ENCODE results near the gene GSPT2. TPM values are rescaled to one million over a fixed set of nuclear protein-coding genes. Genes with fewer than 3 reads are reported as not detected.

GSPT2 gene
- total RNA-seq, 1 donor from 2014 or later, result 7.7 TPM

GRCh38 chrX:51737091-51737490, 6.2 kb upstream of the GSPT2 start:
- Histone ChIP-seq H3K4me1 (no peaks in the 10 kb centered on the region), H3K27ac (no peak overlapping the region), H3K4me3 (no peak overlapping the region), H3K9me3 (no peaks in the 10 kb centered on the region), H3K27me3 (ENCODE audit: low read depth) (no peaks in the 10 kb centered on the region), H3K36me3 (no peaks in the 10 kb centered on the region)
- intact Hi-C loops (cut with DNase I), result no loop called here
- TF ChIP-seq, protein P1, sequence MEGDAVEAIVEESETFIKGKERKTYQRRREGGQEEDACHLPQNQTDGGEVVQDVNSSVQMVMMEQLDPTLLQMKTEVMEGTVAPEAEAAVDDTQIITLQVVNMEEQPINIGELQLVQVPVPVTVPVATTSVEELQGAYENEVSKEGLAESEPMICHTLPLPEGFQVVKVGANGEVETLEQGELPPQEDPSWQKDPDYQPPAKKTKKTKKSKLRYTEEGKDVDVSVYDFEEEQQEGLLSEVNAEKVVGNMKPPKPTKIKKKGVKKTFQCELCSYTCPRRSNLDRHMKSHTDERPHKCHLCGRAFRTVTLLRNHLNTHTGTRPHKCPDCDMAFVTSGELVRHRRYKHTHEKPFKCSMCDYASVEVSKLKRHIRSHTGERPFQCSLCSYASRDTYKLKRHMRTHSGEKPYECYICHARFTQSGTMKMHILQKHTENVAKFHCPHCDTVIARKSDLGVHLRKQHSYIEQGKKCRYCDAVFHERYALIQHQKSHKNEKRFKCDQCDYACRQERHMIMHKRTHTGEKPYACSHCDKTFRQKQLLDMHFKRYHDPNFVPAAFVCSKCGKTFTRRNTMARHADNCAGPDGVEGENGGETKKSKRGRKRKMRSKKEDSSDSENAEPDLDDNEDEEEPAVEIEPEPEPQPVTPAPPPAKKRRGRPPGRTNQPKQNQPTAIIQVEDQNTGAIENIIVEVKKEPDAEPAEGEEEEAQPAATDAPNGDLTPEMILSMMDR (IDR thresholded peaks at IDR 0.05), result no peak
- no peak for ATAC-seq
- DNase-seq, result no peak

GRCh38 chrX:51742586-51742985, 656 bp upstream of the GSPT2 start:
- Histone ChIP-seq H3K4me3 (peak overlapping the region; percentile 65), H3K9me3 (no peaks in the 10 kb centered on the region), H3K4me1 (peaks cover 3% of the 10 kb centered on the region), H3K27ac (no peak overlapping the region), H3K27me3 (ENCODE audit: low read depth) (no peaks in the 10 kb centered on the region), H3K36me3 (no peaks in the 10 kb centered on the region)
- TF ChIP-seq, protein P1 (IDR thresholded peaks at IDR 0.05), result no peak
- ATAC-seq (no peak), DNase-seq (no peak)
- intact Hi-C loops (cut with DNase I), result no loop called here

DNA sequence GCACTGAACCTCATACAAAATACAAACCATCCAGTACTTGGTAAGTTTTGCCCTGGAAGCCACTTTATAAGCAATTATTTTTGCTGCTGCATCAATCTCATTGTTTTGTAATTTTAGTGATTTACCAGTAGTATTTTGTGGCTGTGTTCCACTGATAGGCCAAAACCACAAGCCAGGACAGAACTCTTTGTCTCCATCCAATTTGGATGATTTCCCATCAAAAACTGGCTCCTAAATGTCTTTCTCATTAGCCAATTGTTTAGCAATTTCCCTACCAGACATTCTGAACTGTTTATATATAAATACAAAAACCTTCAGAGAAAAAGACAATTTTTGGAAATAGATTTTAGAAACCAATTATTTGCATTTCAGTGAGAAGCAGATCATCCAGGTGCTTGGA, 4.4 kb downstream of the GSPT2 start:
- TF ChIP-seq, protein P1 (IDR thresholded peaks at IDR 0.05), result no peak
- Histone ChIP-seq H3K9me3 (no peaks in the 10 kb centered on the region), H3K27ac (no peak overlapping the region), H3K4me1 (no peaks in the 10 kb centered on the region), H3K36me3 (no peaks in the 10 kb centered on the region), H3K27me3 (ENCODE audit: low read depth) (no peaks in the 10 kb centered on the region), H3K4me3 (no peak overlapping the region)
- ATAC-seq (no peak), DNase-seq (no peak)
- intact Hi-C loops (cut with DNase I), result no loop called here

GRCh38 chrX:51759055-51759839, 16.0 kb downstream of the GSPT2 start:
- Histone ChIP-seq H3K9me3 (no peaks in the 10 kb centered on the region), H3K4me3 (no peak overlapping the region), H3K27ac (no peak overlapping the region)

GRCh38 chrX:51760657-51761056, 17.4 kb downstream of the GSPT2 start:
- no peaks in the 10 kb centered on the region for H3K36me3 ChIP-seq
- H3K9me3 ChIP-seq, result no peaks in the 10 kb centered on the region
- ATAC-seq (peak in 1 of 2 donors; percentile 9), DNase-seq (no peak)
- H3K27me3 ChIP-seq (ENCODE audit: low read depth), result no peaks in the 10 kb centered on the region
- H3K27ac ChIP-seq, result no peak overlapping the region
- no peak overlapping the region for H3K4me3 ChIP-seq
- TF ChIP-seq, protein P1 (IDR thresholded peaks at IDR 0.05), result no peak
- H3K4me1 ChIP-seq, result no peaks in the 10 kb centered on the region
- intact Hi-C loops (cut with DNase I), result no loop called here

More at GRCh38 chrX:51759055-51759839, 16.0 kb downstream of the GSPT2 start:
- DNase-seq (no peak), ATAC-seq (no peak)
- TF ChIP-seq, protein P1 (IDR thresholded peaks at IDR 0.05), result no peak
- H3K4me1 ChIP-seq, result no peaks in the 10 kb centered on the region
- no peaks in the 10 kb centered on the region for H3K27me3 ChIP-seq (ENCODE audit: low read depth)
- H3K36me3 ChIP-seq, result no peaks in the 10 kb centered on the region
- intact Hi-C loops (cut with DNase I), result no loop called here

Measured in lower lobe of right lung (tissue), 2 donors.